SKM-1 (cell line): ENCODE measurements around the gene ST6GALNAC6.
"Not testable (repeated sequence)": the region's sequence is repeated elsewhere in the genome, so short reads cannot be mapped to it uniquely, and the experiment has no call there.

Experiments used
- DNase-seq: peaks from one replicate; lab custom pipeline; 2025; ENCODE audit not compliant: unreplicated experiment; lab: John Stamatoyannopoulos, UW

ST6GALNAC6 gene

GRCh38 chr9:127837346-127837745 is 62.1 kb downstream of the ST6GALNAC6 start:
- no peak for DNase-seq

- DNase-seq, result not testable (repeated sequence)
Measured at GRCh38 chr9:127836561-127836960, 62.8 kb downstream of the ST6GALNAC6 start.

- peak; percentile 40 for DNase-seq
Measured at GRCh38 chr9:127835991-127836516, 63.3 kb downstream of the ST6GALNAC6 start.
